ENCODE data around the gene ZNF254.

The ZNF254 gene

GRCh38 chr19:24072720-24073119 lies 14.3 kb upstream of the ZNF254 start:
- Histone ChIP-seq H3K36me3 (ENCODE audit: control insufficient read depth in 2 of 2, insufficient read depth in 1 of 2, low read length in 2 of 2) (peaks cover 5 to 62% of the 10 kb centered on the region in 2 experiments; a peak in 2 of 3 replicates), H3K4me3 (ENCODE audit: low read depth, low read length) (no peak overlapping the region), H3K9me3 (ENCODE audit: control insufficient read depth, insufficient read depth, low read depth, low read length) (no peaks in the 10 kb centered on the region), H3K4me1 (ENCODE audit: control insufficient read depth, insufficient read depth, low read length) (no peaks in the 10 kb centered on the region), H3K27ac (ENCODE audit: extremely low read depth, low read depth, low read length) (no peak overlapping the region)
- ChIA-PET POLR2A (no interaction called here), CTCF (no interaction called here)
- TF ChIP-seq ZNF19 (tag by site-specific recombination; IDR thresholded peaks at IDR 0.05; ENCODE audit: low read depth): no peak
- TF ChIP-seq ZNF621 (tag by site-specific recombination; IDR thresholded peaks at IDR 0.05): no peak
- no peak for TF ChIP-seq TRIM28 (IDR thresholded peaks at IDR 0.05; ENCODE audit: borderline replicate concordance, low read length)
- no peak for TF ChIP-seq PRDM6 (tag by site-specific recombination; IDR thresholded peaks at IDR 0.05)
- no peak for TF ChIP-seq ZNF623 (tag by site-specific recombination; IDR thresholded peaks at IDR 0.05)
- TF ChIP-seq ZIC2 (tag by site-specific recombination; IDR thresholded peaks at IDR 0.05): no peak
- no peak for TF ChIP-seq KLF9 (tag by site-specific recombination; IDR thresholded peaks at IDR 0.05; ENCODE audit: low read depth)
- TF ChIP-seq ZNF610 (tag by site-specific recombination; IDR thresholded peaks at IDR 0.05; ENCODE audit: borderline replicate concordance): no peak
- TF ChIP-seq ZFHX2 (tag by site-specific recombination; conservative IDR thresholded peaks at IDR 0.05): no peak
- TF ChIP-seq ZNF555 (tag by site-specific recombination; conservative IDR thresholded peaks at IDR 0.05): no peak
- TF ChIP-seq OSR2 (tag by site-specific recombination; IDR thresholded peaks at IDR 0.05): no peak

- no peak overlapping the region for H3K4me3 ChIP-seq (ENCODE audit: low read depth, low read length)
- TF ChIP-seq ZNF830 (tag by site-specific recombination; IDR thresholded peaks at IDR 0.05; ENCODE audit: low read depth) (no peak), ZBTB1 (tag by site-specific recombination; IDR thresholded peaks at IDR 0.05) (no peak), ZNF580 (tag by site-specific recombination; IDR thresholded peaks at IDR 0.05) (no peak), ZBTB7A (tag by site-specific recombination; IDR thresholded peaks at IDR 0.05; ENCODE audit: low read depth) (no peak), ZNF426 (tag by site-specific recombination; IDR thresholded peaks at IDR 0.05) (no peak)
- TF ChIP-seq, protein P1, sequence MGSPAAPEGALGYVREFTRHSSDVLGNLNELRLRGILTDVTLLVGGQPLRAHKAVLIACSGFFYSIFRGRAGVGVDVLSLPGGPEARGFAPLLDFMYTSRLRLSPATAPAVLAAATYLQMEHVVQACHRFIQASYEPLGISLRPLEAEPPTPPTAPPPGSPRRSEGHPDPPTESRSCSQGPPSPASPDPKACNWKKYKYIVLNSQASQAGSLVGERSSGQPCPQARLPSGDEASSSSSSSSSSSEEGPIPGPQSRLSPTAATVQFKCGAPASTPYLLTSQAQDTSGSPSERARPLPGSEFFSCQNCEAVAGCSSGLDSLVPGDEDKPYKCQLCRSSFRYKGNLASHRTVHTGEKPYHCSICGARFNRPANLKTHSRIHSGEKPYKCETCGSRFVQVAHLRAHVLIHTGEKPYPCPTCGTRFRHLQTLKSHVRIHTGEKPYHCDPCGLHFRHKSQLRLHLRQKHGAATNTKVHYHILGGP (tag by site-specific recombination; IDR thresholded peaks at IDR 0.05): no peak
- TF ChIP-seq, protein P2, sequence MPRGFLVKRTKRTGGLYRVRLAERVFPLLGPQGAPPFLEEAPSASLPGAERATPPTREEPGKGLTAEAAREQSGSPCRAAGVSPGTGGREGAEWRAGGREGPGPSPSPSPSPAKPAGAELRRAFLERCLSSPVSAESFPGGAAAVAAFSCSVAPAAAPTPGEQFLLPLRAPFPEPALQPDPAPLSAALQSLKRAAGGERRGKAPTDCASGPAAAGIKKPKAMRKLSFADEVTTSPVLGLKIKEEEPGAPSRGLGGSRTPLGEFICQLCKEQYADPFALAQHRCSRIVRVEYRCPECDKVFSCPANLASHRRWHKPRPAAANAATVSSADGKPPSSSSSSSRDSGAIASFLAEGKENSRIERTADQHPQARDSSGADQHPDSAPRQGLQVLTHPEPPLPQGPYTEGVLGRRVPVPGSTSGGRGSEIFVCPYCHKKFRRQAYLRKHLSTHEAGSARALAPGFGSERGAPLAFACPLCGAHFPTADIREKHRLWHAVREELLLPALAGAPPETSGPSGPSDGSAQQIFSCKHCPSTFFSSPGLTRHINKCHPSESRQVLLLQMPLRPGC (tag by site-specific recombination; IDR thresholded peaks at IDR 0.05): no peak
- H3K9me3 ChIP-seq (ENCODE audit: control insufficient read depth, insufficient read depth, low read depth, low read length): no peaks in the 10 kb centered on the region
- H3K4me1 ChIP-seq (ENCODE audit: control insufficient read depth, insufficient read depth, low read length): no peaks in the 10 kb centered on the region
- H3K27ac ChIP-seq (ENCODE audit: extremely low read depth, low read depth, low read length): no peak overlapping the region
- ChIA-PET CTCF (no interaction called here), POLR2A (no interaction called here)
- H3K36me3 ChIP-seq (ENCODE audit: control insufficient read depth in 2 of 2, insufficient read depth in 1 of 2, low read length in 2 of 2): peaks cover 0 to 51% of the 10 kb centered on the region in 2 experiments; a peak in 1 of 3 replicates
These were observed 13.2 kb upstream of the ZNF254 start for GRCh38 chr19:24073807-24074206.
